ENCODE data around the gene AK1.

DNA sequence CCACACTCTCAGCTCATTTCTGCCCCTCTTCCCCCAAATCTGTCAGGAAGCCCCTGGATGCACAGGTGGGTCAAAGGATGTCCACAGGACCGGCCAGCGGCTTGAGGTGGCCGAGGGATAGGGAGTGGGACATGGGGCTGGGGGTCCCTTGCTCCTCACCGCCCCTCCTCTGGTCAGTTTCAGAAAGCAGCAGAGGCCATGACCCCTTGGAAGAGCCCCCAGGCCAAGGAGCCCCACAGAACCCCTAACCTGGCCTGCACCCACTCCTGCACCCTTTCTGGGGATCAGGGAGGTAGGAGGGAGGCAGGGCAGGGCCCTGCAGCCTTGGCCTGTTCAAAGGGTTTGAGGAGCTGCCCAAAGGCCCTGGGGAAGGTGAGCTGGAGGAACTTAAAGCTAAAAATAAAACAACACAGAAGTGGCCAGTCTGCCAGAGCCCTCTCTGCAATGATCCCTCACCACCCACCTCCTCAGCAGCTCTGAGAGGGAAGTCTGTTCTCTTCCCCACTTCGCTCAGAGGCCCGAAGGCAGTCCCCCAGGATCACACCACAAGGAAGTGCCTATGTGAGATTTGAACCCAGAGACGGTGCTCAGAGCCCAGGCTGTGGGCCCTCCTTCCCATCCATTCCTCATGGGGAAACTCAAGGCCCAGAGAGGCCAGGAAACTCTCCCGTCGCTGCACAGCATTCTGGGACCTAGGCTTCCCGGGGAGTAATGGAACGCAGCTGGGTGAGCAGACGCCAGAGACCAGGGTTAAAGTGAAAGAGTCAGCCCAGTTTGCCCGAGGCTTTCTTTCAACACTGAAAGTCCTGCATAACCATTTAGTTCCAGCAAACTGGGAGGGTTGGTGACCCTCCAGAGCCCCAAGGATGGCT, 23.9 kb downstream of the AK1 start:
- TF ChIP-seq CTCF (IDR thresholded peaks at IDR 0.05; ENCODE audit: low read length) (no peak), EZH2 (optimal IDR thresholded peaks at IDR 0.05; ENCODE audit: low read depth, low read length) (no peak), EZH2phosphoT487 (IDR thresholded peaks at IDR 0.05; ENCODE audit: low read length) (no peak)
